ENCODE measurements around the gene TAP1. TPM values are rescaled to one million over a fixed set of nuclear protein-coding genes. Genes with fewer than 3 reads are reported as not detected.
"Not testable (repeated sequence)": the region's sequence is repeated elsewhere in the genome, so short reads cannot be mapped to it uniquely, and the experiment has no call there.

The TAP1 gene
- total and polyA plus RNA-seq, 2 of the 8 experiments (the other 6 are each of a cell fraction or from before 2014, with no cell fraction given): 16.8 to 22.0 TPM

DNA sequence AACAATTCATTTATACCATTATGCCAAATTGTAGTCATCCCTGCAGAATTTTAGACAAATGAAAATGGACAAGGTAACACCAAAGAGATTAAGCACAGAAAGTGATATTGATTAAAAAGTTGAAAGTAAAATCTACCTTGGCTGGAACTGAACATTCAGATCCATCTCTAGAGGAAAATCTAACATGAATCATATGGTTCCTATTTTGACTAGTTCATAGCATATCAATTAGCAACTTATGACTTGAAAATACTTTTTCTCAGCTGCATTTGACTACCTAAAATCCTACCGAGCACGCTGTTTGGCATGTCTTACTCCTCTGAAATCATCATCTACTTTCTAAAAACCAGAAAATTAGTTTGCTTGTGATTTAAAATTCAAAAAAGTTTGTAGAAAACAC lies 23.1 kb upstream of the TAP1 start (continued):
- TF ChIP-seq SRF (IDR thresholded peaks at IDR 0.05; ENCODE audit: low read depth, low read length) (no peak), RAD21 (IDR thresholded peaks at IDR 0.05 in 1 of 2, conservative IDR thresholded peaks at IDR 0.05 in 1 of 2; ENCODE audit: low read depth in 2 of 2, low read length in 2 of 2) (no peak)

DNA sequence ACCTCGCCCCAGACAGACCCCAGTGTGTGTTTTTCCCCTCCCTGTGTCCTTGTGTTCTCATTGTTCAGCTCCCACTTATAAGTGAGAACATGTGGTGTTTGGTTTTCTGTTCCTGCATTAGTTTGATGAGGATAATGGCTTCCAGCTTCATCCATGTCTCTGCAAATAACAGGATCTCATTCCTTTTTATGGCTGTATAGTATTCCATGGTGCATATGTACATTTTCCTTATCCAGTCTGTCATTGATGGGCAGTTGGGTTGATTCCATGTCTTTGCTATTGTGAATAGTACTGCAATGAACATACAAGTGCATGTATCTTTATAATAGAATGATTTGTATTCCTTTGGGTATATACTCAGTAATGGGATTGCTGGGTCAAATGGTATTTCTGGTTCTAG lies 20.4 kb upstream of the TAP1 start:
- not testable (repeated sequence) for FAIRE-seq; H2AFZ ChIP-seq (ENCODE audit: low read length)
- POLR2A ChIA-PET (ENCODE audit: partially characterized antibody): interaction anchor here (0.6 kb wide), 1 partner anchor 16 kb away, joined by 3 read pairs; no protein-coding TSS in a partner anchor

More for the DNA sequence above, 20.4 kb upstream of the TAP1 start:
- not testable (repeated sequence) for H4K5ac ChIP-seq (ENCODE audit: insufficient read length, low read depth, low read length); H3K27me3 ChIP-seq (replicated peaks in 1 of 4; ENCODE audit: control insufficient read depth in 3 of 4, extremely low read depth in 1 of 4, insufficient read depth in 3 of 4, low read length in 3 of 4); H3K79me1 ChIP-seq (ENCODE audit: low read depth, low read length); H3K23me2 ChIP-seq (ENCODE audit: low read depth, low read length); H3K9ac ChIP-seq (replicated peaks in 1 of 4; ENCODE audit: extremely low read depth in 1 of 4, low read depth in 3 of 4, low read length in 3 of 4); DNase-seq (ENCODE audit: low read depth in 1 of 2, low spot score in 2 of 2); H3K79me2 ChIP-seq (ENCODE audit: control insufficient read depth in 1 of 2, insufficient read depth in 2 of 2, low read length in 2 of 2); H3K27ac ChIP-seq (ENCODE audit: low read depth, low read length); H4K91ac ChIP-seq (replicated peaks; ENCODE audit: insufficient read length, low read length); H3K23ac ChIP-seq (ENCODE audit: insufficient read length); H2BK15ac ChIP-seq (ENCODE audit: low read length); H3K9me3 ChIP-seq (ENCODE audit: insufficient read depth in 2 of 2, low read depth in 1 of 2, low read length in 1 of 2); H4K20me1 ChIP-seq (replicated peaks in 1 of 2; ENCODE audit: control insufficient read depth in 1 of 2, insufficient read depth in 2 of 2, low read length in 2 of 2); H3K4ac ChIP-seq (replicated peaks; ENCODE audit: insufficient read length, low read depth, low read length); H2BK20ac ChIP-seq (ENCODE audit: low read length); H3K4me1 ChIP-seq (replicated peaks in 1 of 4; ENCODE audit: control insufficient read depth in 3 of 4, insufficient read depth in 4 of 4, low read length in 3 of 4); H3K4me3 ChIP-seq (ENCODE audit: extremely low read depth in 1 of 4, insufficient read depth in 2 of 4, low read depth in 3 of 4, low read length in 4 of 4); H2BK120ac ChIP-seq (replicated peaks; ENCODE audit: low read depth, low read length); H3K14ac ChIP-seq (ENCODE audit: insufficient read length); H3K56ac ChIP-seq (replicated peaks; ENCODE audit: insufficient read length, low read depth, low read length); H3K36me3 ChIP-seq (ENCODE audit: control insufficient read depth in 2 of 4, insufficient read depth in 4 of 4, low read length in 3 of 4); H4K8ac ChIP-seq (ENCODE audit: extremely low read depth, insufficient read depth, low read length); H2BK5ac ChIP-seq (ENCODE audit: low read depth, low read length); H3K4me2 ChIP-seq (ENCODE audit: insufficient read depth in 1 of 2, low read depth in 2 of 2, low read length in 2 of 2); H2AK5ac ChIP-seq (ENCODE audit: low read depth, low read length); H2BK12ac ChIP-seq (ENCODE audit: low read depth, low read length); H3K18ac ChIP-seq (ENCODE audit: extremely low read depth, low read length)
- CTCF ChIA-PET (ENCODE audit: partially characterized antibody): interaction anchor here (1.6 kb wide), 1 partner anchor 20 kb away, joined by 3 read pairs; the partner anchor contains the start of genes PSMB9 and TAP1
- WGBS, 2 experiments (ENCODE audit: extremely low coverage in 1 of 2, insufficient coverage in 1 of 2, insufficient read length in 1 of 2, insufficient replicate concordance in 2 of 2, low coverage in 1 of 2, low lambda C conversion rate in 2 of 2, missing lambda C conversion rate in 1 of 2): 13% methylated on average over 1 of the region's 1 CpG; no CpG with 5 or more reads in 1 of the 2 experiments

Data from H1 (cell line).